Motor neuron (in vitro differentiated cells): ENCODE measurements around the gene CNP. TPM values are rescaled to one million over a fixed set of nuclear protein-coding genes. Genes with fewer than 3 reads are reported as not detected.
"Not testable (repeated sequence)": the region's sequence is repeated elsewhere in the genome, so short reads cannot be mapped to it uniquely, and the experiment has no call there.

ENCODE experiments used
- ATAC-seq, 8 experiments: fragments of 200-7000 bp; cut with Tn5 transposase; replicated peaks in 6 of 8; 2 replicates each; pipeline ENCODE4 v1.8.0; 2021; ENCODE audit warnings: mild to moderate bottlenecking in 8 of 8, moderate library complexity in 8 of 8
- H3K27ac ChIP-seq, 2 donors: fragments of 250-450 bp; sonication (Bioruptor Pico); 2 replicates each; pipeline ENCODE4 v1.9.0; 2021; ENCODE audit warnings: antibody characterized with exemption in 2 of 2, mild to moderate bottlenecking in 2 of 2, moderate library complexity in 1 of 2
- H3K4me1 ChIP-seq, 2 donors: fragments of 250-450 bp; sonication (Bioruptor Pico); replicated peaks in 1 of 2; 2 replicates each; pipeline ENCODE4 v1.6.1; 2021; ENCODE audit warnings: antibody characterized with exemption in 2 of 2, mild to moderate bottlenecking in 2 of 2, moderate library complexity in 1 of 2
- H3K4me3 ChIP-seq, 5 donors: fragments of 250-450 bp; sonication (Bioruptor Pico); 2 replicates each; pipeline ENCODE4 v1.9.0; 2021; ENCODE audit warnings: antibody characterized with exemption in 5 of 5, mild to moderate bottlenecking in 5 of 5, moderate library complexity in 4 of 5
- WGBS, 10 experiments: fragments of 450-650 bp; shearing (Covaris generic); methylation state at CpG; one replicate each; pipeline ENCODE4 v1.0.0; 2022; 5-methylcytosine and 5-hydroxymethylcytosine counted together
- in situ Hi-C, 9 experiments: fragments of 400-800 bp; cut with MboI; loops; one replicate each; pipeline ENCODE4 v1.15.0; 2021; ENCODE audit warnings: low sequenced_read_pairs in 9 of 9, low pct_unique_long_range_greater_than_20kb in 2 of 9; ENCODE audit not compliant: unreplicated experiment in 9 of 9
- total RNA-seq, 8 experiments: library from RNA; unstranded; fragments of 300-600 nt; gene quantifications; 2 replicates each; pipeline versions ENCODE4 v1.2.3 to v1.2.4, GENCODE V29; 2022

Gene CNP
- total RNA-seq, 8 experiments from 2014 or later, result 20.5 to 99.0 (median 51.0) TPM

DNA sequence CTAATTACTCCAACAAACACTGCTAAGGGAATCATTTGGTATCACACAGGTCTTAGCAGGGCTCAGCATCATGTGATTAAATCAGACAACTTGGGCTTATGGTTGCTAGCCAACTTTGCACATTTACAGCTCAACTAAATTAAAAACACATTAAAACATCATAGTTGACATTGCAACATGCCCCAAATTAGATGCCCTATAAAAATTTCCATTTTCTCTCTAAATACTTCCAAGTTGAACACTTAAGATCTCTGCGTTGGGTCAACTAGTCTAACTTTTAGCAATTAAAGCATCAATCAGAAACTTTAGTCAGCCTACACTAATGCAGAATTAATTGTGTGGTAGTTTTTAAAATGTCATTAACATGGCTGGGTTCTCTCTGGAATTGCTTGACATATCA is 38.6 kb downstream of the CNP start:
- WGBS, 10 experiments, result 0 to 100% (median 71%) methylated on average over 1 of the region's 1 CpG; no CpG with 5 or more reads in 2 of the 10 experiments
- Histone ChIP-seq H3K4me1 (no peaks in the 10 kb centered on the region), H3K4me3 (no peak overlapping the region), H3K27ac (no peak overlapping the region)
- no peak for ATAC-seq
- in situ Hi-C loops, result no loop called here

DNA sequence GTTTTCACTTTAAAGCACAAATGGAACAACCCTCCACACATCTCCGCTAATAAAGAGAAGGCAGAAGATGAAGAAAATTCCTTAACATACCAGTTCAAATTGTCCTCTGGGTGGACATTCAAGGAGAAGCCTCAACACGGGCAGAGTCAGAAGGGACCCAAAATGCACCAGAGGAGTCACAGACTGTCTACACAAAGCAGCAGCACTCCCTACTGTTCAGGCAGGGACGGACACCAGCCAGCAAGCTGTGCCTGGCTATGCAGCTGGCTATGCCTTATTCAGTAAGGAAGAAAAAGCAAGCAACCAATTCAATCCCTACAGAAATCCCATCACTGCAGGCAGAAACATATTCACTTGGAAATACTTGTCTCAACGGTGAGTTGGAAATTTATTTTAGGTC is 42.6 kb downstream of the CNP start:
- peak in 2 of 8 experiments; percentile 14 to 34 for ATAC-seq
- no peak overlapping the region for H3K27ac ChIP-seq

DNA sequence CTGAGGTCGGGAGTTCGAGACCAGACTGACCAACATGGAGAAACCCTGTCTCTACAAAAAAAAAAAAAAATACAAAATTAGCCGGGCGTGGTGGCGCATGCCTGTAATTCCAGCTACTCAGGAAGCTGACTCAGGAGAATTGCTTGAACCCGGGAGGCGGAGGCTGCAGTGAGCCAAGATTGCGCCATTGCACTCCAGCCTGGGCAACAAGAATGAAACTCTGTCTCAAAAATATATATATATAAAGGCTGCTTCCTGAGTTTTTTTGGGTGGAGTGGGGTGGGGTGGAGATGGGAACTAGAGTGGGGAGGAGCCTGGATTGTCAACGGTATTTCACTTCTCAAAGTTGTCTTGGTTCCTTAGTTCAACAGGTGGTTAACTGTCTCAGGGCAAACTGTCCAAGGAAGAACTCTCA is 43.7 kb downstream of the CNP start:
- H3K4me3 ChIP-seq, H3K4me1 ChIP-seq, in situ Hi-C loops, H3K27ac ChIP-seq: not testable (repeated sequence)
- 11 to 100% (median 93%) methylated on average over 2 to 8 of the region's 9 CpGs; no CpG with 5 or more reads in 3 of the 10 experiments for WGBS, 10 experiments
- ATAC-seq, result peak in 2 of 8 experiments; percentile 83 to 89

More for the DNA sequence above, 42.6 kb downstream of the CNP start:
- Histone ChIP-seq H3K4me1 (no peaks in the 10 kb centered on the region), H3K4me3 (no peak overlapping the region)
- 80 to 100% (median 92%) methylated on average over 1 to 4 of the region's 4 CpGs; no CpG with 5 or more reads in 1 of the 10 experiments for WGBS, 10 experiments
- in situ Hi-C loops, result no loop called here

DNA sequence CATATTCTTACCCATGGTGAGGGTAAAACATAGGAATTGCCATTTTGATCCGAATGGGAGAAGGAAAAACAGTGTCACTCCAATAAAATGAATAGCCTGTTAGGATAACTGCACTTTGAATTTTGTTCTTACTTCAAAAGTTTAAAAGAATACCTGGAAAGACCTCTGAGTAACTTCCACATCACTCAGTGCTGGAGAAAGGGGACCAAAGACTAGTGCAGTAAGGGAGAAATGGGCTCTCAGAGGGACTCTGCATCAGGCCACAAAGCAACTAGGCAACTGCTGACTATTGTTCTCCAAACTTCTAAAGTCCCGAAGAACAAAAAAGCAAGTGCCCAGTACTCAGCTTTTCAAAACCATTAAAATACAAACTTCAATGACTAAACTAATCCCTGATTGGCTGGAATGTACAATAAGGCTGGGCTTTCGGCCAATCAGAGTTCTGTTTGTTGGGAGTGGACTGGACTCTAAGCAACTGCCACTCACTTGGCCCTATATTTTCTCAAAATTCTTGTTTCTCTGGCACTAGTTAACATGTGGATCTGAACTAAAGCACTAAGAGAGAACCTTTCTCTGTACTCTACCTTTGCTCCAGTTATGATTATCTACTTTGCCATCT is 44.4 kb downstream of the CNP start:
- H3K4me3 ChIP-seq, result no peak overlapping the region
- H3K27ac ChIP-seq, result no peak overlapping the region
- in situ Hi-C loops, result no loop called here
- WGBS, 10 experiments, result 60 to 100% (median 80%) methylated on average over 1 to 3 of the region's 3 CpGs; no CpG with 5 or more reads in 1 of the 10 experiments
- peak in 2 of 8 experiments; percentile 13 to 35 for ATAC-seq
- peaks cover 0 to 7% of the 10 kb centered on the region in 2 donors for H3K4me1 ChIP-seq

DNA sequence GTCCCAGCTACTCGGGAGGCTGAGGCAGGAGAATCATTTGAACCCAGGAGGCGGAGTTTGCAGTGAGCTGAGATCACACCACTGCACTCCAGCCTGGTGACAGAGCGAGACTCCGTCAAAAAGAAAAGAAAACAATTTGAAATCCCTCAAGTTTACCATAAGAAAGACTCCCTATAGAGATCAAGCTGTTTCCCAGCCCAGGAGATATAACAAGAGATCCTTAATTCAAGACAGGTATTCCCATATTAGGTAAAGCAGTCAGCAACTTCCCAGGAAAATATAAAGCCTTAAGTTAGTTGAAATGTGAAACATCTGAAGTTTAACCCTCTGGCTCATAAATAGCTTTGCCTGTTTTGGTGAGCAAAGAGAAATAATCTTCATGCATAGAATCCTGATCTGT is 45.8 kb downstream of the CNP start:
- H3K4me3 ChIP-seq, H3K4me1 ChIP-seq, H3K27ac ChIP-seq, in situ Hi-C loops, ATAC-seq: not testable (repeated sequence)
- 60 to 80% methylated on average over 1 to 2 of the region's 4 CpGs; no CpG with 5 or more reads in 8 of the 10 experiments for WGBS, 10 experiments

DNA sequence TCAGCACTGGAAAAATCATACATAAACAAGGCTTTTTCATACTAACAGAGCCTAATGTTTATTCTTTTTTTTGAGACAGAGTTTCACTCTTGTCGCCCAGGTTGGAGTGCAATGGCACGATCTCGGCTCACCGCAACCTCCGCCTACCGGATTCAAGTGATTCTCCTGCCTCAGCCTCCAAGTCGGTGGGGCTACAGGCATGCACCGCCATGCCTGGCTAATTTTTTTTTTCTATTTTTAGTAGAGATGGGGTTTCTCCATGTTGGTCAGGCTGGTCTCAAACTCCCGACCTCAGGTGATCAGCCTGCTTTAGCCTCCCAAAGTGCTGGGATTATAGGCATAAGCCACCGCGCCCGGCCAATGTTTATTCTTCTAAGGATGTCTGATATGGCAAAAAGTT is 47.1 kb downstream of the CNP start:
- H3K4me3 ChIP-seq, in situ Hi-C loops, ATAC-seq, H3K27ac ChIP-seq: not testable (repeated sequence)
- H3K4me1 ChIP-seq, result peaks cover 0 to 14% of the 10 kb centered on the region in 2 donors
- WGBS, 10 experiments, result 88 to 100% (median 96%) methylated on average over 1 to 11 of the region's 12 CpGs; no CpG with 5 or more reads in 1 of the 10 experiments

DNA sequence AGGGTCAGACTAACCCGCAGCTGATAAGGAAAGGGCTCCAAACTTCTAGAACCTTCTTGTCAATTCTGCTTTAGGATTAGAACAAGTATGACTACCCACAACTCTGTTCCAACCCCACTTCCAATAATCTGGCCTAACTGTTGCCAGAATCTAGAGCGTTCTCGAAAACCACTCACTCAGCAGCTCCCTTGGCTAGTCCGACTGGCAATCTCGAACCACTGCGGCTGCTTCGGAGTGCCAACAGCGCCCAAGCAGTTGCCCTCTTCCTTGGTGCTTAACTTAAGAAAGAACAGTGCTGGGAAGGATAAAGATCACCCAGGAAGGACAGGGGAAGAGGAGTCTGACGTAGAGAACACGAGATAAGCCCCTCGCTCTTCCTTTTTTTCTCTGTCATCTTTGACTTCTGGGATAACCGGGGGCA is 49.8 kb downstream of the CNP start:
- in situ Hi-C loops, result no loop called here
- ATAC-seq, result no peak
- Histone ChIP-seq H3K27ac (peak overlapping the region; percentile 97 to 99), H3K4me1 (peaks cover 8 to 20% of the 10 kb centered on the region in 2 donors), H3K4me3 (peak overlapping the region; percentile 62 to 91 (median 66))
- WGBS, 10 experiments, result 0 to 25% (median 8%) methylated on average over 2 to 7 of the region's 12 CpGs; no CpG with 5 or more reads in 2 of the 10 experiments

DNA sequence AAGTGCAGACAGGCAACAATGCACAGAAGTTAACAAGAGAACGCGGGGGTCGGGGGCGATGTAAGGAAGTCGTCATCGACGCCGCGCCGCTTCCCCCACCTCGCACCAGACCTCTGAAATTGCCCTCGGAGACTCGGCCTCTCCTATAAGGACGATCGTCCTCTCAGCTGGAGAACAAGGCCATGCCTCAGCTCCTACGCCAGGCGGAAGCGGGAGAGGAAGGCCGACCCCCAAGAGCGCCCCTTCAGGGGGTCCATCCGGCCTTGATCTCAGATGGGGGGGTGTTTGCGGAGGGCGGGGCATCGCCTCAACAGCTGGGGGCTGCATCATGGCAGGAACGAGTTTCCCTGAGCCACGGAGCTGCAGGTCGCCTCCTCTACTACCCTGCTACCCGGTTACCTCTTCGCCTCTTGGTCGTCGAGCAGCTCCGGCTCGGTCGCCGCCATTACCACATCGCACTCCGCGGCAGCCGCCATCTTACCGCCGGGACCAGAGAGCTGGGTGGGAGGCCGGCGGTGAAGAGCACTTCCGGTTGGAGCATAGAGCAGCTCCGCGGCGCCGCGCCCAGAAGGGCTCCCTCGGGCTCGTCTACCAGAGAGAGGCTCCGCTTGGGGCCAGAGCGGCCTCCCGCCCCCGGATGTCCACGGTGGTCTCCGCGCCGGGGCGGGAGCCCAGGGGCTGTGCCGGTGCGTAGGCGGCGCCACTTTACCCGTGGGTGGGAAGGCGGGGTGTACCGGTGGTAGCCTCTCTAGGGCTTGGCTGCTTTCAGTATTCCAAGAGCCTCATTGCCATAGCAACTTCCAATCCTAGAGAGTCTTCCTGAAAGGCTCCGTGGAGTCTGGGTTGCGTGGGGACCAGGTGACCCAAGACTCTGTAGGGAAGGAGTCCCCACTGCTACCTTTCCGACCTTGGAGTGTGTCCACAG is 50.6 kb downstream of the CNP start, which contains the start of gene DNAJC7:
DNAJC7 (minus strand) TSS at position 499 of the 925 bp plus-strand sequence; CDS start at position 476, 23 bp downstream.
- H3K27ac ChIP-seq, result peak within 1 kb of the TSS; percentile 97 to 99
- peak; percentile 83 to 90 (median 88) for ATAC-seq
- peaks cover 8 to 20% of the 10 kb centered on the region in 2 donors for H3K4me1 ChIP-seq
- WGBS, 10 experiments, result 0 to 6% (median 0%) methylated on average over 1 to 25 of the region's 70 CpGs; no CpG with 5 or more reads in 2 of the 10 experiments
- in situ Hi-C loops, result no loop called here
- peak within 1 kb of the TSS; percentile 62 to 91 (median 66) for H3K4me3 ChIP-seq

DNA sequence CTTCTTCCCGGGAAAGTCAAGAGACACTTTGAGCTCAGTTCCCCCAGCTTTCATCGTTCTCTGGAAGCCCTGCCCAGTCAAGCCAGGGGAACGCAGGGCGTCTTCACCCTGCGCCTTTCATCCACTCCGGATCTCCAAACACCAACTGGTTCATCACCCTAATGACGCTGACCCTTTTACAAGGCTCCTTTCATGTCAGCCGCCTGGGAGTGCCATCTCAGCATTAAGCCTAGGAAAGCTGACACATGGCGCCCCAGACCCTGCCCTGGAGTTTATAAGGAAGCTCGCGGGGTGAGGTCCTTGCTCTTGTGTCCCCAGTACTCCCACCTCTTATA is 51.2 kb downstream of the CNP start:
- H3K4me1 ChIP-seq, result peaks cover 8 to 20% of the 10 kb centered on the region in 2 donors
- whole genome bisulfite sequencing, 10 experiments, result 0 to 37% (median 10%) methylated on average over 1 to 5 of the region's 11 CpGs; no CpG with 5 or more reads in 2 of the 10 experiments

DNA sequence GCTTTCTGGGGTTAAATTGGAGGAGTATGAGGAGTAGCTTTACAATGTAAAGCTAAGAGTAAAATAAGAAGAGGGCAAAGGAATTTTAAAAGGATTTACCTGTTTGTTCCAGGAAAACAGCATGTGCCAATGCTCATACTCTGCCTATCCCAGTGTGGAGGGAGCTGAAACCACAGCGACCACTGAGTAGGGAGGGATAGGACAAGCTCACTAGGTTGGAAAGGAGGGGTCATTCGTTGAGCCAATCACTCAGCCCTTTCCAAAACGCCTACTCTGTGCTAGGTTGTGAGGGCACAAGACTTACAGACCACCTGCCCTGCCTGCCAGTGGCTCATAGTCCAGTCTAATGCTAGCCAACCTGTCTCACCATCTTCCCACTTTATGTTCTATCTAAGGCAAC is 51.7 kb downstream of the CNP start:
- in situ Hi-C loops, result no loop called here
- Histone ChIP-seq H3K4me3 (peak overlapping the region; percentile 62 to 91 (median 66)), H3K4me1 (peaks cover 8 to 23% of the 10 kb centered on the region in 2 donors), H3K27ac (peak overlapping the region; percentile 97 to 99)
- WGBS, 10 experiments, result 19 to 50% (median 40%) methylated on average over 1 to 3 of the region's 3 CpGs; no CpG with 5 or more reads in 6 of the 10 experiments
- ATAC-seq, result no peak

More for the DNA sequence above, 51.2 kb downstream of the CNP start:
- in situ Hi-C loops, result no loop called here
- Histone ChIP-seq H3K27ac (peak overlapping the region; percentile 97 to 99), H3K4me3 (peak overlapping the region; percentile 62 to 91 (median 66))
- ATAC-seq, result no peak

DNA sequence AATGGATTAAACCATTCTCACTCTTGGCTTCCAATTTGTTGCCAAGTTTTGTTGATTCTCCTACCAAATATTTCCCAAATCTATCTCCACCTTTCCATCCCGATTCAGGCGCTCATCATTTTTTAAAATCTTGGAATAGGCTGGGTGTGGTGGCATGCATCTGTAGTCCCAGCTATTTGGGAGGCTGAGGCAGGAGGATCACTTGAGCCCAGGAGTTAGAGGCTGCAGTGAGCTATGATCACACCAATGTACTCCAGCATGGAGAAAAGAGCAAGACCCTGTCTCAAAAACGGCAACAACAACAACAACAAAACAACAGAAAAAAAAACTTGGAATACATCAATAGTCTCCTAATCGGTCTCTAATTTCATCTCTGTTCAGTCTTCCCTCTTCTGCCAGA is 52.4 kb downstream of the CNP start:
- in situ Hi-C loops, result no loop called here
- Histone ChIP-seq H3K4me3 (no peak overlapping the region), H3K4me1 (peaks cover 8 to 24% of the 10 kb centered on the region in 2 donors), H3K27ac (no peak overlapping the region)
- ATAC-seq, result no peak
- WGBS, 10 experiments, result 61 to 100% (median 88%) methylated on average over 1 to 4 of the region's 4 CpGs

DNA sequence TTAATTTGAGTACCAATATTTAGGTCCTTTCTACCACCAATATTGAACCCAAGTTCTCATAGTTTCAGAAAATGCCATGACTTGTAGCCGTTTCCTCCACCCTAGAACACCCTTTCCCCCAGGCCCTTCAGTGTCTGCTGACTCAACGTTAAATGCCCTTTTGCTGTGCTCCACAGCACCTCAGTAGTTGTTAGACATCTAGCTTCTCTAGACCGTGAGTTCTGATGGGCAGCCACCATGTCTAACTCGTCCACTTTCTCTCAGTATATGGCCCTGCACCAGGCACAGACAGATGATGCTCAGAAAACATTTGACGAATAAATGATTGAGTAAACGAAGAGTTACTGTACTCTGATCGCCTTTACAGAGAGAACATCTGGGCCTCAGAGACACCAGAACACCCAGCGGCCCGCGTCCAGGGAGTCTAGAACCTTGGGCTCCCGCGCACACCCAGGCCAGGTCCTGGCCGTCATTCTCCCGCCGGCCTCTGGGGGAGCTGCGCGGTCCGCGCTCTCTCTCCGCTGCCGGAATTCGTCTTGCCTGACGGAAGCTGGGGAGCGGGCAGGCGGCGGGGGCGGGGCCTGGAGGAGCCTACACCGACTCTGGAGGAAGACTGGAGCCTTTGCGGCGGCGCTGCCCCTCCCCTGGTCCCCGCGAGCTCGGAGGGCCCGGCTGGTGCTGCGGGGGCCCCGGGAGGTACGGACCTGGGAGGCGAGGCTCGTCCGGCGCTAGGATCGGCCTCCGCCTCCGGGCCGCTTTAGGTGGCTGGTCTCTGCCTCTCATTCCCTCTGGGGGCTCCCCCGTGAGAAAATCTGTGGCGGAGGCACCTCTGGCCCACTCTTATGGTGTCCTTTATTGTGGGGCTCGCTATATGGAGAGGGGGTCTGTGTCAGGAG is 53.2 kb downstream of the CNP start, which contains the start of gene NKIRAS2:
NKIRAS2 (plus strand) TSS at position 582 of the 896 bp plus-strand sequence. CDS start 1,488 bp downstream, outside the sequence.
- ATAC-seq, result peak; percentile 26 to 70 (median 34)
- in situ Hi-C loops, result loop anchor here in 3 of 9 experiments (10.0 kb wide), 2 partner anchors 85 to 95 kb away; partner anchors contain the start of gene DHX58 (in 2 of the 3)

More for the DNA sequence above, 53.2 kb downstream of the CNP start, which contains the start of gene NKIRAS2:
- peak within 1 kb of the TSS; percentile 81 to 91 for H3K27ac ChIP-seq
- H3K4me1 ChIP-seq, result peaks cover 11 to 24% of the 10 kb centered on the region in 2 donors
- peak within 1 kb of the TSS; percentile 58 to 99 (median 88) for H3K4me3 ChIP-seq
- 0 to 100% (median 48%) methylated on average over 1 to 22 of the region's 49 CpGs; no CpG with 5 or more reads in 1 of the 10 experiments for WGBS, 10 experiments
